Psoas muscle (tissue), 8 donors: ENCODE measurements around the gene STRADB. TPM values are rescaled to one million over a fixed set of nuclear protein-coding genes. Genes with fewer than 3 reads are reported as not detected.

Source experiments
- ATAC-seq, 4 donors: fragments of 200-7000 bp; cut with Tn5 transposase; one replicate each; pipeline ENCODE4 v1.9.1; 2020; ENCODE audit warnings: moderate library complexity in 3 of 4, mild to moderate bottlenecking in 2 of 4
- DNase-seq, 2 donors: peaks; one replicate each; pipeline ENCODE4 v3.0.0-alpha.2; 2020
- H3K27ac ChIP-seq: fragments of 200-600 bp; one replicate; pipeline ENCODE4 v1.8.0; 2022
- H3K27me3 ChIP-seq, 3 donors: fragments of 200-600 bp in 1 of 3; one replicate each; pipeline versions ENCODE4 v1.6.1 to v1.8.0; 2013 to 2022; ENCODE audit warnings: low read length in 2 of 3, mild to moderate bottlenecking in 2 of 3, moderate library complexity in 1 of 3; ENCODE audit not compliant: insufficient read depth in 3 of 3
- H3K36me3 ChIP-seq, 2 donors: fragments of 200-600 bp in 1 of 2; one replicate each; pipeline versions ENCODE4 v1.6.1 to v1.8.0; 2013 to 2022; ENCODE audit warnings: low read depth in 1 of 2, mild to moderate bottlenecking in 1 of 2, moderate library complexity in 1 of 2; ENCODE audit not compliant: insufficient read depth in 1 of 2
- H3K4me1 ChIP-seq: fragments of 200-600 bp; one replicate; pipeline ENCODE4 v1.8.0; 2022
- H3K4me3 ChIP-seq: fragments of 200-600 bp; one replicate; pipeline ENCODE4 v1.8.0; 2022; ENCODE audit warnings: mild to moderate bottlenecking
- H3K9me3 ChIP-seq: fragments of 200-600 bp; one replicate; pipeline ENCODE4 v1.8.0; 2022
- CTCF ChIP-seq: fragments of 200-600 bp; IDR thresholded peaks from one replicate; pipeline ENCODE4 v1.8.0; 2022; ENCODE audit warnings: antibody characterized with exemption
- WGBS, 3 donors: extraction: QIAGEN DNeasy Blood & Tissue Kit; methylation state at CpG; one replicate each; pipeline versions ENCODE4 v1.1.6 to v1.1.7; 2013; 5-methylcytosine and 5-hydroxymethylcytosine counted together
- intact Hi-C, 2 donors: fragments of 100-400 bp; cut with DNase I; formaldehyde crosslinking; loops; one replicate each; pipeline versions ENCODE4 v1.11.0 to v1.14.2; 2022
- polyA plus RNA-seq, 3 donors: library from polyadenylated mRNA; stranded (reverse); fragments of 200-250 nt; gene quantifications; one replicate each; pipeline ENCODE4 v1.2.3, GENCODE V29; 2013
- total RNA-seq, 4 donors: library from RNA; stranded (reverse); fragmentation: NEBNext Ultra II Directional in 2 of 4; extraction: Animal tissue kit (Norgen Biotek cat#: 25700) in 2 of 4; gene quantifications; one replicate each; pipeline versions ENCODE4 v1.2.1 to v1.2.4, GENCODE V29; 2021 to 2023
- donor health status: healthy with polysubstance abuse.
- donor health status: DM: no; HTN: no; CAD: no; lungs with moderate emphysema.
- donor health status: Bipolar disorder and iron deficiency.
- donor health status: healthy.
- donor health status: DM: yes; HTN: yes; CAD: no.
- donor health status: DM: no; HTN: no; CAD: no.
- donor health status: DM: no; HTN: no; CAD: no.
- donor health status: DM: yes; HTN: yes; CAD: no.

STRADB gene
- total and polyA plus RNA-seq, 7 donors: 48.5 to 175 (median 79.7) TPM

DNA sequence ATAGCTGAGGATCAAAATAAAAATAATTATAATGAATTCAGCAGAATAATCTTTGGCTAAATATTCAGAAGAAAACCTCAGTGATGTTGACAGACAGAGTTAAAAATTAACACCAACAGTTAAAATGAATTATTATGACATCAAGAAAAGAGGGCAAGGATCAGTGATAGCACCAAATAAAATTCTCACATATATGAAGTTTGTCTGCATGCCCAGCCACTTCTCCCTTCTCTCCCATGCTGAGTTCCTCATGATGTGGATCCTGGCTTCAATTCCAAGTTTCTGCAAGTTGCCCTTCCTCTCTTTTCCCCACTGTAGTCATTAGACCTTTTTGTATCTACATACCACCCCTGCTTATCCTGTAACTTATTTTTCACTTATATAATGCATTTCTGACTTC, 6.8 kb downstream of the STRADB start:
- no peaks in the 10 kb centered on the region for H3K9me3 ChIP-seq
- no peak overlapping the region for H3K4me3 ChIP-seq
- H3K27me3 ChIP-seq: no peaks in the 10 kb centered on the region
- H3K36me3 ChIP-seq: peaks cover 2 to 82% of the 10 kb centered on the region in 2 donors
- DNase-seq (no peak), ATAC-seq (no peak)
- H3K27ac ChIP-seq: no peak overlapping the region
- intact Hi-C loops: loop anchor here in 1 of 2 donors (10.0 kb wide), 1 partner anchor 186 kb away; the partner anchor contains the start of gene TMEM237
- no peak for TF ChIP-seq CTCF
- peaks cover 3% of the 10 kb centered on the region for H3K4me1 ChIP-seq

DNA sequence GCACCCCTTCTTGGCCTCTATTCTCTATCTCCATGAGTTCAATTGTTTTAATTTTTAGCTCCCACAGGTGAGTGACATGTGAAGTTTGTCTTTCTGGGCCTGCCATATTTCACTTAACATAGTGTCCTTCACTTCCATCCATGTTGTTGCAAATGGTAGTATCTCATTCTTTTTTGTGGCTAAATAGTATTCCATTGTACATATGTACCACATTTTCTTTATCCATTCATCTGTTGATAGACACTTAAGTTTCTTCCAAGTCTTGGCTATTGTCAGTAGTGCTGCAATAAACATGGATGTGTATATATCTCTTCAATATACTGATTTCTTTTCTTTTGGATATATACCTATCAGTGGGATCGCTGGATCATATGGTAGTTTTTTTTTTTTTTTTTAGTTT, 9.0 kb downstream of the STRADB start:
- WGBS, 3 donors: 95 to 100% (median 98%) methylated on average over 1 of the region's 1 CpG
- H3K4me3 ChIP-seq: no peak overlapping the region
- no peak for ATAC-seq
- H3K9me3 ChIP-seq: no peaks in the 10 kb centered on the region
- H3K27ac ChIP-seq: no peak overlapping the region
- no peak for TF ChIP-seq CTCF
- H3K4me1 ChIP-seq: no peaks in the 10 kb centered on the region
- peaks cover 2 to 92% of the 10 kb centered on the region in 2 donors for H3K36me3 ChIP-seq
- no peaks in the 10 kb centered on the region for H3K27me3 ChIP-seq
- intact Hi-C loops: loop anchor here in 1 of 2 donors (10.0 kb wide), 1 partner anchor 264 kb away; no protein-coding TSS in a partner anchor
- no peak for DNase-seq

DNA sequence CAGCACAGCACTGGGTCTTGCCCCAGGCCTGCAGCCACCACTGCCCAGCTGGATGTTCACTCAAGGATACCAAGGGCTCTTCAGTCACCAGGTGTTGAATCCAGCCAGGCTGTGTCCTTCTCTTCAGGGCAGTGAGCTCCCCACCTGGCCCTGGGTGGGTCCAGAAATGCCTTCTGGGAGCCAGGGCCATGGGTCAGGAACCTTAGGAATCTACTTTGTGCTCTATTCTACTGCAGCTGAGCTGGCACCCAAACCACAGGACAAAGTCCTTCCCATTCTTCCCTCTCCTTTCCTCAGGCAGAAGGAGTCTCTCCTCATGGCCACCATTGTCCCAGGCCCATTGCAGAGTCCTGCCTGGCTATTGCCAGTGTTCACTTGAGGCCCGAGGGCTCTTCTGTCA, 13.0 kb downstream of the STRADB start:
- no peak for TF ChIP-seq CTCF
- peaks cover 12% of the 10 kb centered on the region for H3K4me1 ChIP-seq
- ATAC-seq (no peak), DNase-seq (no peak)
- no peak overlapping the region for H3K27ac ChIP-seq
- intact Hi-C loops: loop anchor here in 1 of 2 donors (10.0 kb wide), 1 partner anchor 260 kb away; no protein-coding TSS in a partner anchor
- H3K27me3 ChIP-seq: no peaks in the 10 kb centered on the region
- no peak overlapping the region for H3K4me3 ChIP-seq
- 85 to 100% (median 95%) methylated on average over 1 of the region's 1 CpG for WGBS, 3 donors
- H3K36me3 ChIP-seq: peaks cover 6 to 83% of the 10 kb centered on the region in 2 donors
- H3K9me3 ChIP-seq: no peaks in the 10 kb centered on the region

DNA sequence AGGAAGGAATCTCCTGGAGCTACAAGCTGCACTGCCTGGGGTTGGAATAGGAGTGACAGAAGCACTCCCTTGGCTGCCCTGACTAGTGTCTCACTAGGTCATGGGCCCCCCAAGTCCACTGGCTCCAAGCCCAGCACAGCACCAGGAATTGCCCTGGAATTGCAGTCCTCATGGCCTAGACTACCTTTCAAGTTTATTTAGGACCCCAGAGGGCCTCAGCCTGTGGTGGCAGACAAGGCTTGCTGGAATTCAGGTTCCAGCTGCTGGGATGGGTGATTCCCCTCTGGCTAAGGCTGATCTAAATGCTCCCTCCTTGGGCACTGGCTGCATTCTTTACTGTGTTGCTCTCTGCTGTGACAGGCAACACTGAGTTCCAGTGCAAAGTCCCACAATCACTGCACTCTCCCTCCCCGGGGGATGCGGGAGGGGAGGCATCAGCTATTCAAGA, 14.0 kb downstream of the STRADB start:
- Histone ChIP-seq H3K4me1 (peaks cover 12% of the 10 kb centered on the region), H3K27me3 (no peaks in the 10 kb centered on the region), H3K36me3 (peaks cover 8 to 83% of the 10 kb centered on the region in 2 donors), H3K27ac (peak overlapping the region; percentile 63), H3K9me3 (no peaks in the 10 kb centered on the region), H3K4me3 (no peak overlapping the region)
- 60 to 84% (median 81%) methylated on average over 2 of the region's 2 CpGs for WGBS, 3 donors
- intact Hi-C loops: loop anchor here in 1 of 2 donors (10.0 kb wide), 1 partner anchor 259 kb away; no protein-coding TSS in a partner anchor
- no peak for DNase-seq
- TF ChIP-seq CTCF: no peak
- ATAC-seq: peak in 2 of 4 donors; percentile 38 to 40
